GM12878 (cell line): ENCODE data around the gene EML1.

Experiments used
- CTCF ChIP-seq, 3 experiments: IDR thresholded peaks in 2 of 3; conservative IDR thresholded peaks in 1 of 3; 2 replicates each; pipeline ENCODE4 v1.5.1; 2011; ENCODE audit warnings: low read depth in 3 of 3, low read length in 3 of 3, mild to moderate bottlenecking in 3 of 3, control low read depth in 2 of 3, moderate library complexity in 2 of 3, inconsistent platforms in 1 of 3, mixed read lengths in 1 of 3; ENCODE audit not compliant: control insufficient read depth in 2 of 3, insufficient read depth in 1 of 3; ENCODE audit errors: extremely low read depth in 1 of 3
- NFYB ChIP-seq: IDR thresholded peaks from 2 replicates; pipeline ENCODE4 v1.6.1; 2011; ENCODE audit warnings: low read depth, mild to moderate bottlenecking, low read length, improper control_type of control experiment, moderate library complexity; ENCODE audit not compliant: insufficient read depth
- RAD21 ChIP-seq: IDR thresholded peaks from 2 replicates; pipeline ENCODE4 v1.6.1; 2011; ENCODE audit warnings: mild to moderate bottlenecking, low read depth, low read length, moderate library complexity; ENCODE audit not compliant: insufficient read depth
- RB1 ChIP-seq: fragments of 450-650 bp; formaldehyde crosslinking; IDR thresholded peaks from 2 replicates; pipeline ENCODE4 v1.6.1; 2017; ENCODE audit warnings: mild to moderate bottlenecking, borderline replicate concordance
- SREBF2 ChIP-seq: IDR thresholded peaks from 2 replicates; pipeline ENCODE4 v1.6.1; 2012; ENCODE audit warnings: mild to moderate bottlenecking, low read length
- TAF1 ChIP-seq: IDR thresholded peaks from 2 replicates; pipeline ENCODE4 v1.6.1; 2011; ENCODE audit warnings: mild to moderate bottlenecking, low read depth, low read length, borderline replicate concordance

- TF ChIP-seq RAD21, result no peak
- TF ChIP-seq SREBF2, result no peak
- no peak for TF ChIP-seq TAF1
- no peak for TF ChIP-seq RB1
- no peak for TF ChIP-seq NFYB
- no peak for TF ChIP-seq CTCF (IDR thresholded peaks at IDR 0.05 in 2 of 3, conservative IDR thresholded peaks at IDR 0.05 in 1 of 3; ENCODE audit: control insufficient read depth in 2 of 3, extremely low read depth in 1 of 3, insufficient read depth in 1 of 3, low read depth in 3 of 3, low read length in 3 of 3)
These were observed 12.1 kb upstream of the EML1 start for GRCh38 chr14:99781091-99781490.
